Stimulated activated CD8-positive, alpha-beta memory T cell treated with anti-CD3 and anti-CD28 coated beads, Interleukin-4, amount 100 ng/mL, for 24 hours (primary cell): Measurements from ENCODE around the gene SDSL.

ENCODE experiments used
- DNase-seq: peaks from one replicate; pipeline ENCODE4 v3.0.0-alpha.2; 2020; ENCODE audit warnings: low read depth

Gene SDSL, protein sequence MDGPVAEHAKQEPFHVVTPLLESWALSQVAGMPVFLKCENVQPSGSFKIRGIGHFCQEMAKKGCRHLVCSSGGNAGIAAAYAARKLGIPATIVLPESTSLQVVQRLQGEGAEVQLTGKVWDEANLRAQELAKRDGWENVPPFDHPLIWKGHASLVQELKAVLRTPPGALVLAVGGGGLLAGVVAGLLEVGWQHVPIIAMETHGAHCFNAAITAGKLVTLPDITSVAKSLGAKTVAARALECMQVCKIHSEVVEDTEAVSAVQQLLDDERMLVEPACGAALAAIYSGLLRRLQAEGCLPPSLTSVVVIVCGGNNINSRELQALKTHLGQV

DNA sequence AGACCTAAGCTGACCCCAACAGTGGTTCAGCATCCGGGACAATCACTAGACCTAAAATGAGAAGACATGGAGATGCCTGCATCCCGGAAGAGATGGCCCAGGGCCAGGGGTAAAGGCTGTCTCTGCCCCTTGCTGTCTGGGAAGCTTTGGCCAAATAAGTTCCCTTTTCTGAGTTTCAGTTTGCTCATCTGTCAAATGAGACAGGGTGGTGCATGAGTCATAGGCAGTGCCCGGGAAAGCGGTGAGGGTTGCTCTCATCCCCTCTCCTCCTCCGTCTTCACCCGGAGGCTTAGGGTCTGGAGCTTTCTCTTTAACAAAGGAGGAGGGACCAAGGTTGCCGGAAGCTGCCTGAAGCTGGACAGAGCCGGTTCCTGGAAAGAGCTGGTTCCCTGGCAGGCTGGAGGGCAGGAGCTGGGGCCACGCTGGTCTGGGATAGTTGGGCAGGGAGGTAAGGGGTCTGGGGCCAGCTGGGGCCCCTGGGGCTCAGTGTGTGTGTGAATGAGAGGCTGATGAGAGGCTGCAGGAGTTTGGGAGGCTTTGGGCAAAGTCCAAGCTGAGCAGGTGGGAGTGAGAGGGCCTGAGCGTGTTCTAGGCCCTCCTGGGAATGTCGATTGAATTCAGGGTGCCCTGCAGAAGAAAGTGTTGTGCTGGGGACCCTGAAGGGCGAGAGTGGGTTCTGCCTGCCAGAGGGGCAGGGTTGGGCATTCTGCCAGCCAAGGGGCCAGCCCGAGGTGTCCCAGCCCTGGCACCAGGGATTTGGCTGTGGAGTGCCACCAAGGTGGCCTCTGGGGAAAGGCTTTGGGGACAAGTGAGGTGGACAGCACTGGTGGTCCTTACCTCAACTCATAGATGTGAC lies at the start of gene SDSL:
TSS of gene SDSL (plus strand) at position 351 of the 856 bp plus-strand sequence. CDS start 5,603 bp downstream, outside the sequence.
- no peak for DNase-seq

- DNase-seq, result no peak
Observed at GRCh38 chr12:113373440-113373839, 48.7 kb upstream of the SDSL start.

- no peak for DNase-seq
Observed at GRCh38 chr12:113373969-113374368, 48.2 kb upstream of the SDSL start.

DNA sequence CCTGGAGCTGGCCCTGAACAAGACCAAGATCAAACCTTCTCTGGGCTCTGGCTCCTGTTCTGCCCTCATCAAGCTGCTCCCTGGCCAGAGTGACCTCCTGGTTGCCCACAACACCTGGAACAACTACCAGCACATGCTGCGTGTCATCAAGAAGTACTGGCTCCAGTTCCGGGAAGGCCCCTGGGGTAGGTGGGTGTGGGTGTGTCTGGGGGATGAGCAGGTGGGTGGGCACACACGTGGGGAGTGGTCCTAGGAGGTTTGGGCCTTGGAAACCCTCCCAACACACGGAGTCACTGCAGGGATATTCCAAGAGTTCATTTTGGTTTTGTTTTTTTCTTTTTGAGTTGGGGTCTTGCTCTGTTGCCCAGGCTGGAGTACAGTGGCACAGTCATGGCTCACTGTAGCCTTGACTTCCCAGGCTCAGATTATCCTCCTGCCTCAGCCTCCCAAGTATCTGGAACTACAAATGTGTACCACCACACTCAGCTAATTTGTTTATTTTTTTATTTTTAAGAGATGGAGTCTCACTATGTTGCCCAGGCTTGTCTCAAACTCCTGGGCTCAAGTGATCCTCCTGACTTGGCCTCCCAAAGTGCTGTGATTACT lies 47.3 kb upstream of the SDSL start:
- no peak for DNase-seq

DNA sequence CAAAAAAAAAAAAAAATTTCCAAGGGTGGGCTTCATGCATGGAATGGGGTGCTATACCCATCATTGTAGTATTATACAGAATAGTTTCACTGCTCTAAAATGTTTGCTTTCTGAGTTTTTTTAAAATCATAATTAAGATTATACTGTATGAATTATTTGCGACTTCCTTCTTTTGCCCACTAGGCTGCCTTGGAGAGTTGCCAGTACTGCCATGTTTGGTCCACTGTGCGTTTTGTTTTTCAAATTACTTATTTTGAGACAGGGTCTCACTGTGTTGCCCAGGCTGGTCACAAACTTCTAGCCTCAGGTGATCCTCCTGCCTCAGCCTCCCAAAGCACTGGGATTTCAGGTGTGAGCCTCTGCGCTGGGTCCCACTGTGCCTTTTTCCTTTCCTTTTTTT lies 43.9 kb upstream of the SDSL start:
- DNase-seq, result no peak

- DNase-seq, result no peak
Observed at GRCh38 chr12:113381220-113381619, 41.0 kb upstream of the SDSL start.

DNA sequence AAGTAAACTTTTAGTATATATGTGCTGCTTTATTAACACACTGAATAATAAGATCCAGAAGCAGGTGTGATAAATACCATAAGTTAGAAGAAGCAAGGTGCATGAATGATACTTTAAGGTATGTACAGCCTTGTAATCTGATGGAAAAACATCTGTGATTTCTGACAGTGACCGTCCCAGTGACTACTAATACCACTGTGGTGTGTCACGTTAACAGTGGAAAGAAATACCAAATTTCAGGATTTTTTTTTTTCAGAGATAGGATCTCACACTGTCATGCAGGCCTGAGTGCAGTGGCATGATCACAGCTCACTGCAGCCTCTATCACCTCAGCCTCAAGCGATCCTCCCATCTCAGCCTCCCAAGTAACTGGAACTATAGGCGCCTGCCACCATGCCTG lies 40.0 kb upstream of the SDSL start:
- DNase-seq, result no peak

DNA sequence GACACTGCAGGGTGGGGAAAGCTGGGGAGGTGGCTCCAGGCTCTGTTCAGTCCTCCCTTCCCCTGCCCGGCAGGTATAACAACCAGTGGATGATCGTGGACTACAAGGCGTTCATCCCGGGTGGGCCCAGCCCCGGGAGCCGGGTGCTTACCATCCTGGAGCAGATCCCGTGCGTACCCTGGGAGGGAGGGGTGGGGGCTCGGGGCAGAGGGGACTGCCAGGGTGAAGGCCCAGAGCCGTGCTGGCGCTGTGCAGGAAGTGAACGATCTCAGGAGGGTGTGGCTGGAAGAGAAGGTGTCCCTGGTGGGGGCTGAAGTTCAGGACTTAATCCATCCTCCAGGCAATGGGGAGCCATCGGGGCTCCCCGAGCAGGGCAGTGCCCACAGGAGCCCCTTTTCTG lies 37.4 kb upstream of the SDSL start:
- no peak for DNase-seq

- no peak for DNase-seq
Observed at GRCh38 chr12:113385282-113385882, 36.8 kb upstream of the SDSL start.

- DNase-seq, result no peak
Observed at GRCh38 chr12:113386866-113387566, 35.2 kb upstream of the SDSL start.

- DNase-seq, result no peak
Observed at GRCh38 chr12:113387631-113388030, 34.5 kb upstream of the SDSL start.

GRCh38 chr12:113388351-113388750 lies 33.8 kb upstream of the SDSL start:
- DNase-seq, result no peak

GRCh38 chr12:113390064-113391043 lies 31.8 kb upstream of the SDSL start:
- no peak for DNase-seq

DNA sequence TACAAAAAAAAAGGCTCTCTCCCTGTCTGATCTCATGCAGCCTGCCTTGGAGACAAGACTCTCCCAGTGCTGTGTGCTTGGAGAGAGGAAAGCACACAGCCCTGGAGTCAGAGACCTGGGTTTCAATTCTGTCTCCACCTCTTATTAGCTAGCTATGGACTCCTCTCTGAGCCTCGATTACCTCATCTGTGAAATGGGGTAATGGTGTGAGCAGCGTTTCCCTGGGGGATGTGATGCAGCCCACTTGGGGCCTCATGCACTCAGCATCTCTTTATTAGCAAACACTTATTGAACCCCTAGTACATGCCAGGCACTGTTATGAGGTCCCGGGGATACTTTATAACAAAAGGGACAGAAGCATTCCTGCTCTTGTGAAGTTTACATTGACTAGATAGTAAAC lies 31.0 kb upstream of the SDSL start:
- DNase-seq, result no peak

GRCh38 chr12:113391650-113392337 lies 30.4 kb upstream of the SDSL start:
- no peak for DNase-seq

DNA sequence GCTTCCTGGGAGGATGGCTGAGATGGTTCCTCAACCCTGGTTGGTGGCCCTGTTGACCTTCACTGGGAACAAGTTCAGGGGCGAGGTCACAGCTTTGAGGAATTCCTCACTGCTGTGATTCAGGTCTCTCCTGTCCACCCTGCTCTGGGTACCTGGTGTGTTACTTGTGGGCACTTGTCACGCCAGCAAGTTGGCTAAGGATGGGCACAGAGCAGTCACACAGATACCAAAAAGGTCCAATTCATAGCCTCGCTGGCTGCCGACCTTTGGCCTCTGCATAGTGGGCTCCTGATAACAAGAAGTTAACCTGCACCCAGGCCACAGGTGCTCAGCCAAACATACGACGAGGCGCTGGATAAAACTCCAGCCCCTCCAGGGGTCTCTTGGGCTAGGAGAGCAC lies 29.7 kb upstream of the SDSL start:
- DNase-seq, result no peak

GRCh38 chr12:113392988-113393579 lies 29.1 kb upstream of the SDSL start:
- no peak for DNase-seq

GRCh38 chr12:113393749-113394148 lies 28.4 kb upstream of the SDSL start:
- no peak for DNase-seq

DNA sequence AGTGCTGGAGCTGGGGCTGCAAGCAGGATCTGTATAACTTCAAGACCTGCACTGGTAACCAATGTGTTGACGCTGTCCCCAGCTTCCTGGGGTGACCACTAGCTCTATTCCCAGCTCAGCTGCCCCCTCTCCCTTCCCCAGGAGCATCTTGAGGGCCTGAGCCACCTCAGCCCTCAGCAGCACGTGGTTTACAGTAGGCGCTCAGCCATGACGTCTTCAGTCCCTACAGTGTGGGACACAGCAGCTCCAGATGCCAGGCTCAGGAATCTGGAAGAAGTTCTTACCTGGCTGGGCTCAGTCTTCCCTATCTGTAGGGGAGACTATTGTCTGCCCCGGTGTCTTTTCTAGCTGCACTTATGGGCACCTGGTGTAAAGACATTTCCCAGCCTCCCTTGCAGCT lies 27.1 kb upstream of the SDSL start:
- DNase-seq, result no peak

- no peak for DNase-seq
Observed at GRCh38 chr12:113396200-113396599, 26.0 kb upstream of the SDSL start.
